GM19463 (cell line): ENCODE data around the gene RFT1.

Experiments
- ATAC-seq: cut with Tn5 transposase; IDR thresholded peaks from one replicate; pipeline ENCODE4 v1.9.1; 2021; ENCODE audit warnings: mild to moderate bottlenecking, moderate library complexity; ENCODE audit not compliant: unreplicated experiment

The RFT1 gene

GRCh38 chr3:53129344-53129743, 891 bp downstream of the RFT1 start:
- ATAC-seq = no peak

GRCh38 chr3:53126601-53127000, 3.6 kb downstream of the RFT1 start:
- ATAC-seq = no peak

GRCh38 chr3:53123953-53124352, 6.3 kb downstream of the RFT1 start:
- ATAC-seq = no peak

GRCh38 chr3:53123510-53123909, 6.7 kb downstream of the RFT1 start:
- no peak for ATAC-seq

GRCh38 chr3:53122933-53123305, 7.3 kb downstream of the RFT1 start:
- no peak for ATAC-seq

GRCh38 chr3:53122255-53122932, 7.8 kb downstream of the RFT1 start:
- no peak for ATAC-seq

- ATAC-seq = no peak
Observed at GRCh38 chr3:53120336-53120735, 9.9 kb downstream of the RFT1 start.

GRCh38 chr3:53116956-53117355, 13.3 kb downstream of the RFT1 start:
- no peak for ATAC-seq

- ATAC-seq = no peak
Observed at GRCh38 chr3:53114412-53115074, 15.7 kb downstream of the RFT1 start.

GRCh38 chr3:53114011-53114400, 16.2 kb downstream of the RFT1 start:
- peak; percentile 66 for ATAC-seq

- no peak for ATAC-seq
Observed at GRCh38 chr3:53113293-53114010, 16.8 kb downstream of the RFT1 start.

- no peak for ATAC-seq
Observed at GRCh38 chr3:53111822-53112221, 18.4 kb downstream of the RFT1 start.

GRCh38 chr3:53109891-53110771, 20.1 kb downstream of the RFT1 start:
- ATAC-seq = no peak

- no peak for ATAC-seq
Observed at GRCh38 chr3:53109190-53109589, 21.0 kb downstream of the RFT1 start.

GRCh38 chr3:53104762-53105161, 25.5 kb downstream of the RFT1 start:
- no peak for ATAC-seq

- no peak for ATAC-seq
Observed at GRCh38 chr3:53103397-53104296, 26.6 kb downstream of the RFT1 start.

- ATAC-seq = peak; percentile 85
Observed at GRCh38 chr3:53102601-53103147, 27.6 kb downstream of the RFT1 start.

GRCh38 chr3:53101956-53102355, 28.3 kb downstream of the RFT1 start:
- no peak for ATAC-seq

GRCh38 chr3:53100818-53101466, 29.3 kb downstream of the RFT1 start:
- no peak for ATAC-seq
